Measurements from ENCODE around the gene DOK3. TPM values are rescaled to one million over a fixed set of nuclear protein-coding genes. Genes with fewer than 3 reads are reported as not detected.
A peak's percentile ranks its signal among the peaks of the same experiment; 100 is the strongest.

DOK3 gene
- total and polyA plus RNA-seq, 2 donors (not counting 3 experiments of a cell fraction or from before 2014, with no cell fraction given) = 4.8 to 5.3 TPM

GRCh38 chr5:177473443-177474001 lies 36.1 kb downstream of the DOK3 start, which contains the start of gene DBN1:
Gene DBN1 (minus strand): TSS chr5:177473634. CDS start chr5:177473521, 113 bp downstream.
- no peaks in the 10 kb centered on the region for H3K9me3 ChIP-seq (replicated peaks; ENCODE audit: control insufficient read depth, insufficient read depth, low read length)
- TF ChIP-seq POLR2A (IDR thresholded peaks at IDR 0.05; ENCODE audit: low read depth, low read length) = peak; percentile 33
- peak; percentile 54 for TF ChIP-seq POLR2AphosphoS5 (IDR thresholded peaks at IDR 0.05; ENCODE audit: insufficient read depth, low read depth, low read length)
- no peak for TF ChIP-seq FOS (IDR thresholded peaks at IDR 0.05; ENCODE audit: borderline replicate concordance, insufficient read depth, low read length)
- peak; percentile 30 for DNase-seq (ENCODE audit: low read depth, low spot score)
- peaks cover 44% of the 10 kb centered on the region for H3K79me2 ChIP-seq (ENCODE audit: control insufficient read depth, insufficient read depth, low read length)
- CTCF ChIA-PET = interaction anchor here (0.5 to 4.5 kb wide), 5 partner anchors 16 to 83 kb away, joined by 3 to 57 read pairs (median 9); no protein-coding TSS in a partner anchor
- no peaks in the 10 kb centered on the region for H4K20me1 ChIP-seq (replicated peaks; ENCODE audit: control insufficient read depth, extremely low read depth, insufficient read depth, low read length)
- H3K4me3 ChIP-seq (replicated peaks in 1 of 3; ENCODE audit: insufficient read depth in 1 of 3, low read depth in 1 of 3, low read length in 3 of 3) = peak within 1 kb of the TSS; percentile 58 to 82 (median 72)
- H2AFZ ChIP-seq (ENCODE audit: low read depth, low read length) = no peak within 1 kb of the TSS
- peaks cover 0 to 4% of the 10 kb centered on the region in 2 experiments for H3K36me3 ChIP-seq (ENCODE audit: control insufficient read depth in 2 of 2, extremely low read depth in 1 of 2, insufficient read depth in 2 of 2, low read length in 2 of 2)
- peak; percentile 58 for FAIRE-seq
- POLR2A ChIA-PET = interaction anchor here (1.2 kb wide), 1 partner anchor 16 kb away, joined by 3 read pairs; no protein-coding TSS in a partner anchor
- peak within 1 kb of the TSS; percentile 77 for H3K9ac ChIP-seq (replicated peaks; ENCODE audit: extremely low read depth, insufficient read depth, low read length)
- dilution Hi-C loops (cut with MboI; ENCODE audit: extremely low pct_ligation_motif_present, low sequenced_read_pairs) (no loop called here), intact Hi-C loops (cut with micrococcal nuclease) (loop anchor here (10.0 kb wide), 1 partner anchor 1029 kb away; the partner anchor contains the start of gene FAF2)
- peak within 1 kb of the TSS; percentile 77 for H3K4me2 ChIP-seq (ENCODE audit: insufficient read depth, low read length)
- H3K4me1 ChIP-seq (ENCODE audit: control insufficient read depth, extremely low read depth, insufficient read depth, low read length) = peaks cover 31% of the 10 kb centered on the region
- no TSS peak for BruUV-seq (replicated peaks)
- no peaks in the 10 kb centered on the region for H3K27me3 ChIP-seq (ENCODE audit: control insufficient read depth in 2 of 2, insufficient read depth in 2 of 2, low read length in 2 of 2)
- no peaks in the 10 kb centered on the region for H3K9me1 ChIP-seq (replicated peaks; ENCODE audit: control insufficient read depth, extremely low read depth, insufficient read depth, low read length)
- peak within 1 kb of the TSS; percentile 42 for H3K27ac ChIP-seq (ENCODE audit: insufficient read depth, low read depth, low read length)

GRCh38 chr5:177472460-177473442 lies 36.9 kb downstream of the DOK3 start:
- peak overlapping the region; percentile 42 for H3K27ac ChIP-seq (ENCODE audit: insufficient read depth, low read depth, low read length)
- POLR2A ChIA-PET = interaction anchor here (0.6 to 1.5 kb wide), 4 partner anchors 10 to 24 kb away, joined by 3 to 5 read pairs (median 4); no protein-coding TSS in a partner anchor
- H2AFZ ChIP-seq (ENCODE audit: low read depth, low read length) = no peak overlapping the region

More at GRCh38 chr5:177472460-177473442, 36.9 kb downstream of the DOK3 start:
- Histone ChIP-seq H3K27me3 (ENCODE audit: control insufficient read depth in 2 of 2, insufficient read depth in 2 of 2, low read length in 2 of 2) (no peaks in the 10 kb centered on the region), H4K20me1 (replicated peaks; ENCODE audit: control insufficient read depth, extremely low read depth, insufficient read depth, low read length) (no peaks in the 10 kb centered on the region), H3K79me2 (ENCODE audit: control insufficient read depth, insufficient read depth, low read length) (peaks cover 49% of the 10 kb centered on the region), H3K9ac (replicated peaks; ENCODE audit: extremely low read depth, insufficient read depth, low read length) (peak overlapping the region; percentile 77), H3K4me1 (ENCODE audit: control insufficient read depth, extremely low read depth, insufficient read depth, low read length) (peaks cover 31% of the 10 kb centered on the region), H3K9me1 (replicated peaks; ENCODE audit: control insufficient read depth, extremely low read depth, insufficient read depth, low read length) (no peaks in the 10 kb centered on the region), H3K4me2 (ENCODE audit: insufficient read depth, low read length) (peak overlapping the region; percentile 77), H3K9me3 (replicated peaks; ENCODE audit: control insufficient read depth, insufficient read depth, low read length) (no peaks in the 10 kb centered on the region), H3K4me3 (replicated peaks in 1 of 3; ENCODE audit: insufficient read depth in 1 of 3, low read depth in 1 of 3, low read length in 3 of 3) (peak overlapping the region; percentile 58 to 82 (median 72)), H3K36me3 (ENCODE audit: control insufficient read depth in 2 of 2, extremely low read depth in 1 of 2, insufficient read depth in 2 of 2, low read length in 2 of 2) (peaks cover 0 to 10% of the 10 kb centered on the region in 2 experiments)
- dilution Hi-C loops (cut with MboI; ENCODE audit: extremely low pct_ligation_motif_present, low sequenced_read_pairs) = no loop called here
- peak; percentile 75 for FAIRE-seq
- CTCF ChIA-PET = interaction anchor here (0.8 to 4.5 kb wide), 10 partner anchors 10 to 82 kb away, joined by 3 to 57 read pairs (median 6); no protein-coding TSS in a partner anchor
- BruUV-seq (replicated peaks) = TSS peak; percentile 51
- DNase-seq (ENCODE audit: low read depth, low spot score) = peak; percentile 54
- no peak for TF ChIP-seq POLR2A (IDR thresholded peaks at IDR 0.05; ENCODE audit: low read depth, low read length)
- TF ChIP-seq EZH2 (IDR thresholded peaks at IDR 0.05; ENCODE audit: borderline replicate concordance, low read depth, low read length, severe bottlenecking) = no peak
- no peak for TF ChIP-seq GATA2 (IDR thresholded peaks at IDR 0.05; ENCODE audit: insufficient read depth, insufficient read length, low read depth, low read length)
- TF ChIP-seq, protein P1, sequence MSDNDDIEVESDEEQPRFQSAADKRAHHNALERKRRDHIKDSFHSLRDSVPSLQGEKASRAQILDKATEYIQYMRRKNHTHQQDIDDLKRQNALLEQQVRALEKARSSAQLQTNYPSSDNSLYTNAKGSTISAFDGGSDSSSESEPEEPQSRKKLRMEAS (IDR thresholded peaks at IDR 0.05; ENCODE audit: insufficient read depth, insufficient read length) = no peak
- TF ChIP-seq FOS (IDR thresholded peaks at IDR 0.05; ENCODE audit: borderline replicate concordance, insufficient read depth, low read length) = no peak
- no peak for TF ChIP-seq JUN (IDR thresholded peaks at IDR 0.05; ENCODE audit: borderline replicate concordance, insufficient read depth, insufficient read length, low read depth)
- peak; percentile 68 for TF ChIP-seq POLR2AphosphoS5 (IDR thresholded peaks at IDR 0.05; ENCODE audit: insufficient read depth, low read depth, low read length)
- TF ChIP-seq MYC (IDR thresholded peaks at IDR 0.05; ENCODE audit: low read depth, low read length) = no peak
- intact Hi-C loops (cut with micrococcal nuclease) = loop anchor here (1.0 to 10.0 kb wide), 3 partner anchors 10 to 1028 kb away; partner anchors contain the start of gene FAF2
